Astrocyte of the cerebellum (primary cell): Measurements from ENCODE around the gene COA5.

Experiments
- DNase-seq: peaks from one replicate; pipeline ENCODE4 v3.0.0-alpha.2; 2011; ENCODE audit warnings: low read depth
- H3K4me3 ChIP-seq: 2 replicates; pipeline ENCODE4 v1.5.1; 2011; ENCODE audit warnings: mild to moderate bottlenecking, low read depth, low read length, moderate library complexity
- CTCF ChIP-seq: IDR thresholded peaks from 2 replicates; pipeline ENCODE4 v1.5.1; 2012; ENCODE audit warnings: low read length, low read depth, moderate library complexity, mild to moderate bottlenecking; ENCODE audit errors: missing control alignments
- in situ Hi-C: cut with HindIII; loops from 2 replicates; pipeline ENCODE4 v1.10.0; 2017; ENCODE audit warnings: low sequenced_read_pairs

COA5 gene

GRCh38 chr2:98608116-98608961, at the start of gene COA5, which contains the start of gene UNC50:
COA5 (minus strand) TSS chr2:98608512; CDS start chr2:98608405, 107 bp downstream.
UNC50 (plus strand) TSS chr2:98608589; CDS start chr2:98609760, 1,171 bp downstream.
- H3K4me3 ChIP-seq, result peak within 1 kb of the TSS; percentile 86
- in situ Hi-C loops, result no loop called here
- TF ChIP-seq CTCF, result peak; percentile 3

GRCh38 chr2:98656800-98657199, 48.5 kb upstream of the COA5 start:
- no peak for DNase-seq
- in situ Hi-C loops, result loop anchor here (25.0 kb wide), 1 partner anchor 181 kb away; no protein-coding TSS in a partner anchor
- H3K4me3 ChIP-seq, result no peak overlapping the region
- TF ChIP-seq CTCF, result no peak

More at GRCh38 chr2:98608116-98608961, at the start of gene COA5, which contains the start of gene UNC50:
- peak; percentile 68 for DNase-seq

- no peak for TF ChIP-seq CTCF
- no peak overlapping the region for H3K4me3 ChIP-seq
- in situ Hi-C loops, result loop anchor here (25.0 kb wide), 1 partner anchor 182 kb away; no protein-coding TSS in a partner anchor
- no peak for DNase-seq
Observed at GRCh38 chr2:98654699-98655495, 46.6 kb upstream of the COA5 start.

GRCh38 chr2:98650998-98651397, 42.7 kb upstream of the COA5 start:
- no peak for DNase-seq
- H3K4me3 ChIP-seq, result no peak overlapping the region
- in situ Hi-C loops, result loop anchor here (25.0 kb wide), 1 partner anchor 186 kb away; no protein-coding TSS in a partner anchor
- TF ChIP-seq CTCF, result no peak

- no peak for TF ChIP-seq CTCF
- no peak for DNase-seq
- no peak overlapping the region for H3K4me3 ChIP-seq
- in situ Hi-C loops, result loop anchor here (25.0 kb wide), 1 partner anchor 187 kb away; no protein-coding TSS in a partner anchor
Observed at GRCh38 chr2:98649992-98650375, 41.7 kb upstream of the COA5 start.
